ENCODE data around the gene KLF8.

KLF8 gene

GRCh38 chrX:56253832-56254703, 21.9 kb downstream of the KLF8 start:
- CTCF ChIA-PET, result interaction anchor here (0.6 kb wide), 1 partner anchor 1119 kb away, joined by 3 read pairs; no protein-coding TSS in a partner anchor
- DNase-seq (ENCODE audit: low spot score), result no peak
- no peak for TF ChIP-seq CTCF (conservative IDR thresholded peaks at IDR 0.05; ENCODE audit: low read depth)
- POLR2A ChIA-PET (ENCODE audit: low non-redundant PET), result no interaction called here
- H3K27ac ChIP-seq, result no peak overlapping the region

GRCh38 chrX:56268888-56269287, 36.7 kb downstream of the KLF8 start:
- no peak for TF ChIP-seq CTCF (conservative IDR thresholded peaks at IDR 0.05; ENCODE audit: low read depth)
- DNase-seq (ENCODE audit: low spot score), result no peak
- no peak overlapping the region for H3K27ac ChIP-seq
- CTCF ChIA-PET, result no interaction called here
- POLR2A ChIA-PET (ENCODE audit: low non-redundant PET), result no interaction called here

DNA sequence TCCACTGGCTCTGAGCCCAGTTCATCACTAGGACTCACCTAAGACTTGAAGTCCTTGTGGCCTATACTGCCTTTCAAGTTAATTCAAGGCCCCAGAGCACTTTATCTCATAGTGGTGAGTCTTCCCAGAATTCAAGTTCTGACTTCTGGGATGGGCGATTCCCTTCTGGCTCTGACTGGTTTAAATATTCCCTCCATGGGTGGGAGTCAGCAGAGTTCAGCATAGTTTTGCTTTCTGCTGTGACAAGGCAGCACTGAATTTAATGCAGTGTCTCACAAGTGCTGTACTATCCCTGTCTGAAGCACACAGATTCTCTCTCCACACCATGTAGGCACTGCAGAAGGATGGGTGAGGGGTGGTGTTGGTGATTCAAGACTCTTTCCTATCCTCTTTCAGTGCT, 46.5 kb downstream of the KLF8 start:
- ChIA-PET POLR2A (ENCODE audit: low non-redundant PET) (no interaction called here), CTCF (no interaction called here)
- TF ChIP-seq CTCF (conservative IDR thresholded peaks at IDR 0.05; ENCODE audit: low read depth), result no peak

GRCh38 chrX:56279863-56280262, 47.7 kb downstream of the KLF8 start:
- no peak for TF ChIP-seq CTCF (conservative IDR thresholded peaks at IDR 0.05; ENCODE audit: low read depth)
- no peak overlapping the region for H3K27ac ChIP-seq
- POLR2A ChIA-PET (ENCODE audit: low non-redundant PET), result no interaction called here
- CTCF ChIA-PET, result no interaction called here
- DNase-seq (ENCODE audit: low spot score), result no peak

More for the DNA sequence above, 46.5 kb downstream of the KLF8 start:
- DNase-seq (ENCODE audit: low spot score), result no peak
- no peak overlapping the region for H3K27ac ChIP-seq

- TF ChIP-seq CTCF (conservative IDR thresholded peaks at IDR 0.05; ENCODE audit: low read depth), result 0 out of 2 replicates have a peak, but pooled peaks have one; percentile 13
- H3K27ac ChIP-seq, result no peak overlapping the region
- POLR2A ChIA-PET (ENCODE audit: low non-redundant PET), result no interaction called here
- DNase-seq (ENCODE audit: low spot score), result no peak
- CTCF ChIA-PET, result interaction anchor here (0.6 kb wide), 2 partner anchors 628 to 700 kb away, joined by 3 read pairs; no protein-coding TSS in a partner anchor
These were observed 49.6 kb downstream of the KLF8 start for GRCh38 chrX:56281789-56282188.

GRCh38 chrX:56284269-56284668, 52.1 kb downstream of the KLF8 start:
- no peak overlapping the region for H3K27ac ChIP-seq
- TF ChIP-seq CTCF (conservative IDR thresholded peaks at IDR 0.05; ENCODE audit: low read depth), result no peak
- CTCF ChIA-PET, result interaction anchor here (0.6 to 1.0 kb wide), 2 partner anchors 410 to 449 kb away, joined by 4 to 8 read pairs; no protein-coding TSS in a partner anchor
- POLR2A ChIA-PET (ENCODE audit: low non-redundant PET), result no interaction called here
- no peak for DNase-seq (ENCODE audit: low spot score)

All from RWPE1 (cell line).